ENCODE measurements around the gene DMBT1.
"Not testable (repeated sequence)": the region's sequence is repeated elsewhere in the genome, so short reads cannot be mapped to it uniquely, and the experiment has no call there.

The DMBT1 gene

GRCh38 chr10:122549636-122550035, 10.9 kb upstream of the DMBT1 start:
- DNase-seq: no peak

GRCh38 chr10:122550427-122550826, 10.1 kb upstream of the DMBT1 start:
- DNase-seq: no peak

GRCh38 chr10:122550983-122551382, 9.6 kb upstream of the DMBT1 start:
- no peak for DNase-seq

- DNase-seq: peak; percentile 58
Measured at GRCh38 chr10:122551450-122551849, 9.1 kb upstream of the DMBT1 start.

GRCh38 chr10:122553341-122553740, 7.2 kb upstream of the DMBT1 start:
- no peak for DNase-seq

- DNase-seq: no peak
Measured at GRCh38 chr10:122554131-122555036, 6.2 kb upstream of the DMBT1 start.

GRCh38 chr10:122555442-122555841, 5.1 kb upstream of the DMBT1 start:
- DNase-seq: no peak

GRCh38 chr10:122557516-122557915, 3.0 kb upstream of the DMBT1 start:
- no peak for DNase-seq

GRCh38 chr10:122558452-122558851, 2.1 kb upstream of the DMBT1 start:
- peak; percentile 38 for DNase-seq

GRCh38 chr10:122559228-122559627, 1.3 kb upstream of the DMBT1 start:
- no peak for DNase-seq

- DNase-seq: no peak
Measured at GRCh38 chr10:122561212-122561611, 658 bp downstream of the DMBT1 start.

- DNase-seq: no peak
Measured at GRCh38 chr10:122561792-122562191, 1.2 kb downstream of the DMBT1 start.

- no peak for DNase-seq
Measured at GRCh38 chr10:122564980-122565379, 4.4 kb downstream of the DMBT1 start.

- peak; percentile 76 for DNase-seq
Measured at GRCh38 chr10:122565766-122566206, 5.2 kb downstream of the DMBT1 start.

- no peak for DNase-seq
Measured at GRCh38 chr10:122566632-122567031, 6.1 kb downstream of the DMBT1 start.

GRCh38 chr10:122567056-122567660, 6.6 kb downstream of the DMBT1 start:
- DNase-seq: peak; percentile 15

GRCh38 chr10:122568551-122568950, 8.0 kb downstream of the DMBT1 start:
- no peak for DNase-seq

GRCh38 chr10:122570920-122571319, 10.4 kb downstream of the DMBT1 start:
- DNase-seq: no peak

- DNase-seq: no peak
Measured at GRCh38 chr10:122571892-122572291, 11.3 kb downstream of the DMBT1 start.

- DNase-seq: no peak
Measured at GRCh38 chr10:122575776-122576175, 15.2 kb downstream of the DMBT1 start.

GRCh38 chr10:122576291-122576690, 15.7 kb downstream of the DMBT1 start:
- no peak for DNase-seq

- DNase-seq: no peak
Measured at GRCh38 chr10:122577311-122577885, 16.8 kb downstream of the DMBT1 start.

- not testable (repeated sequence) for DNase-seq
Measured at GRCh38 chr10:122586070-122586469, 25.5 kb downstream of the DMBT1 start.

All from CD4-positive, alpha-beta T cell treated with Interleukin-10 for 1 hour (primary cell).